Ascending aorta (tissue), 2 donors: ENCODE measurements around the gene KRTAP5-3. TPM values are rescaled to one million over a fixed set of nuclear protein-coding genes. Genes with fewer than 3 reads are reported as not detected.
"Not testable (repeated sequence)": the region's sequence is repeated elsewhere in the genome, so short reads cannot be mapped to it uniquely, and the experiment has no call there.

Experiments used
- DNase-seq, 2 donors: peaks; one replicate each; pipeline ENCODE4 v3.0.0-alpha.2; 2019; ENCODE audit warnings: low spot score in 2 of 2
- H3K27ac ChIP-seq, 2 donors: fragments of 200-600 bp; sonication (generic); one replicate each; pipeline ENCODE4 v1.5.1; 2016 to 2017; ENCODE audit warnings: mild to moderate bottlenecking in 1 of 2
- H3K27me3 ChIP-seq: fragments of 200-600 bp; sonication (generic); one replicate; pipeline ENCODE4 v1.5.1; 2017
- H3K36me3 ChIP-seq, 2 donors: fragments of 200-600 bp; sonication (generic); one replicate each; pipeline ENCODE4 v1.5.1; 2016
- H3K4me1 ChIP-seq, 2 donors: fragments of 200-600 bp; sonication (generic); one replicate each; pipeline ENCODE4 v1.5.1; 2016 to 2017; ENCODE audit warnings: mild to moderate bottlenecking in 1 of 2
- H3K4me3 ChIP-seq, 2 donors: fragments of 200-600 bp; sonication (generic); one replicate each; pipeline ENCODE4 v1.5.1; 2016 to 2017; ENCODE audit warnings: mild to moderate bottlenecking in 1 of 2
- H3K9me3 ChIP-seq, 2 donors: fragments of 200-600 bp; sonication (generic); one replicate each; pipeline ENCODE4 v1.5.1; 2016
- CTCF ChIP-seq, 3 experiments: fragments of 200-600 bp in 2 of 3; fragments of 450-650 bp in 1 of 3; sonication (generic) in 2 of 3; IDR thresholded peaks; one replicate each; pipeline ENCODE4 v1.5.1; 2016 to 2019; ENCODE audit warnings: antibody characterized with exemption in 3 of 3, mild to moderate bottlenecking in 1 of 3, moderate library complexity in 1 of 3
- intact Hi-C: fragments of 100-400 bp; cut with DNase I; formaldehyde crosslinking; loops from one replicate; pipeline ENCODE4 v1.15.1; 2023
- total RNA-seq: library from RNA; depleted of rRNA; stranded (reverse); fragments of >200 nt; gene quantifications from one replicate; pipeline ENCODE4 v1.1.0, GENCODE V29; 2016

Gene KRTAP5-3
- total RNA-seq, 1 donor from 2014 or later = not detected

GRCh38 chr11:1650918-1651262 lies 42.6 kb upstream of the KRTAP5-3 start:
- Histone ChIP-seq H3K4me1 (no peaks in the 10 kb centered on the region), H3K27ac (no peak overlapping the region), H3K4me3 (no peak overlapping the region), H3K36me3 (no peaks in the 10 kb centered on the region), H3K27me3 (no peaks in the 10 kb centered on the region), H3K9me3 (no peaks in the 10 kb centered on the region)
- intact Hi-C loops = no loop called here
- no peak for DNase-seq
- no peak for TF ChIP-seq CTCF (IDR thresholded peaks at IDR 0.05)

GRCh38 chr11:1650034-1650917 lies 42.0 kb upstream of the KRTAP5-3 start:
- peak in 1 of 2 donors; percentile 40 for DNase-seq
- Histone ChIP-seq H3K4me1 (no peaks in the 10 kb centered on the region), H3K27ac (no peak overlapping the region), H3K4me3 (no peak overlapping the region), H3K9me3 (no peaks in the 10 kb centered on the region), H3K36me3 (no peaks in the 10 kb centered on the region), H3K27me3 (no peaks in the 10 kb centered on the region)
- intact Hi-C loops = no loop called here
- no peak for TF ChIP-seq CTCF (IDR thresholded peaks at IDR 0.05)

- intact Hi-C loops = no loop called here
- H3K36me3 ChIP-seq = no peaks in the 10 kb centered on the region
- H3K4me3 ChIP-seq = no peak overlapping the region
- TF ChIP-seq CTCF (IDR thresholded peaks at IDR 0.05) = no peak
- H3K4me1 ChIP-seq = no peaks in the 10 kb centered on the region
- no peak overlapping the region for H3K27ac ChIP-seq
- DNase-seq = peak in 1 of 2 donors; percentile 53
- no peaks in the 10 kb centered on the region for H3K9me3 ChIP-seq
- no peaks in the 10 kb centered on the region for H3K27me3 ChIP-seq
Observed at GRCh38 chr11:1648653-1649420, 40.6 kb upstream of the KRTAP5-3 start.

GRCh38 chr11:1647901-1648652 lies 39.8 kb upstream of the KRTAP5-3 start:
- DNase-seq = no peak
- Histone ChIP-seq H3K9me3 (no peaks in the 10 kb centered on the region), H3K36me3 (no peaks in the 10 kb centered on the region), H3K4me1 (no peaks in the 10 kb centered on the region), H3K27ac (no peak overlapping the region), H3K27me3 (no peaks in the 10 kb centered on the region), H3K4me3 (no peak overlapping the region)
- TF ChIP-seq CTCF (IDR thresholded peaks at IDR 0.05) = no peak
- intact Hi-C loops = no loop called here

- H3K4me3 ChIP-seq, DNase-seq, H3K27me3 ChIP-seq, H3K27ac ChIP-seq, H3K4me1 ChIP-seq, H3K9me3 ChIP-seq, intact Hi-C loops, H3K36me3 ChIP-seq: not testable (repeated sequence)
Observed at GRCh38 chr11:1646540-1646939, 38.3 kb upstream of the KRTAP5-3 start.
